HG02798 (cell line): ENCODE data around the gene GZMB.
"Not testable (repeated sequence)": the region's sequence is repeated elsewhere in the genome, so short reads cannot be mapped to it uniquely, and the experiment has no call there.

Source experiments
- ATAC-seq: cut with Tn5 transposase; IDR thresholded peaks from one replicate; pipeline ENCODE4 v1.9.1; 2021; ENCODE audit warnings: mild to moderate bottlenecking; ENCODE audit not compliant: unreplicated experiment, poor library complexity

The GZMB gene

GRCh38 chr14:24632336-24632735 is 1.7 kb downstream of the GZMB start:
- no peak for ATAC-seq

- ATAC-seq = no peak
Measured at GRCh38 chr14:24631749-24632335, 2.1 kb downstream of the GZMB start.

GRCh38 chr14:24630872-24631477 is 3.0 kb downstream of the GZMB start:
- ATAC-seq = no peak

- no peak for ATAC-seq
Measured at GRCh38 chr14:24630087-24630871, 3.7 kb downstream of the GZMB start.

- ATAC-seq = no peak
Measured at GRCh38 chr14:24629521-24629920, 4.5 kb downstream of the GZMB start.

- no peak for ATAC-seq
Measured at GRCh38 chr14:24613747-24614146, 20.2 kb downstream of the GZMB start.

GRCh38 chr14:24613241-24613640 is 20.7 kb downstream of the GZMB start:
- ATAC-seq = no peak

GRCh38 chr14:24612196-24612595 is 21.8 kb downstream of the GZMB start:
- peak; percentile 37 for ATAC-seq

GRCh38 chr14:24609655-24610344 is 24.2 kb downstream of the GZMB start, which contains the start of gene GZMH:
Gene GZMH, minus strand, starts transcription at chr14:24609685. Its CDS starts 72 bp downstream, at chr14:24609613.
- ATAC-seq = peak; percentile 49

- ATAC-seq = no peak
Measured at GRCh38 chr14:24607635-24608514, 26.1 kb downstream of the GZMB start.

GRCh38 chr14:24607081-24607480 is 26.9 kb downstream of the GZMB start:
- ATAC-seq = no peak

GRCh38 chr14:24606297-24606696 is 27.7 kb downstream of the GZMB start:
- ATAC-seq = no peak

GRCh38 chr14:24605435-24606190 is 28.4 kb downstream of the GZMB start:
- peak; percentile 85 for ATAC-seq

- peak; percentile 38 for ATAC-seq
Measured at GRCh38 chr14:24597403-24597802, 36.6 kb downstream of the GZMB start.

- no peak for ATAC-seq
Measured at GRCh38 chr14:24595073-24595808, 38.7 kb downstream of the GZMB start.

- ATAC-seq = not testable (repeated sequence)
Measured at GRCh38 chr14:24591004-24591403, 43.0 kb downstream of the GZMB start.

GRCh38 chr14:24584402-24584801 is 49.6 kb downstream of the GZMB start:
- not testable (repeated sequence) for ATAC-seq
